Measurements from ENCODE around the gene PPP2R5C. TPM values are rescaled to one million over a fixed set of nuclear protein-coding genes. Genes with fewer than 3 reads are reported as not detected.

PPP2R5C gene
- total RNA-seq, 1 experiment from 2014 or later = 80.3 TPM

- H3K36me3 ChIP-seq (ENCODE audit: control insufficient read depth, insufficient read depth, low read length) = peaks cover 3% of the 10 kb centered on the region; the same call in 1 of the 2 replicates
- ChIA-PET CTCF (no interaction called here), POLR2A (no interaction called here)
- BruUV-seq (replicated peaks) = no TSS peak
- no peak overlapping the region for H3K4me3 ChIP-seq (ENCODE audit: low read depth in 2 of 2, low read length in 2 of 2)
- TF ChIP-seq TCF7L2 (IDR thresholded peaks at IDR 0.05; ENCODE audit: low read depth, low read length) (no peak), SIN3A (IDR thresholded peaks at IDR 0.05; ENCODE audit: borderline replicate concordance, insufficient read depth, low read depth, low read length) (no peak), CTCF (IDR thresholded peaks at IDR 0.05) (no peak), REST (IDR thresholded peaks at IDR 0.05; ENCODE audit: insufficient read depth in 1 of 2, low read depth in 2 of 2, low read length in 1 of 2) (no peak)
- no peaks in the 10 kb centered on the region for H3K9me3 ChIP-seq (ENCODE audit: control insufficient read depth, insufficient read depth, low read depth, low read length)
- H3K27ac ChIP-seq (ENCODE audit: low read length) = no peak overlapping the region
- ATAC-seq (no peak), DNase-seq (ENCODE audit: low read depth, low spot score) (no peak)
- no peaks in the 10 kb centered on the region for H3K27me3 ChIP-seq (ENCODE audit: control insufficient read depth, insufficient read depth, low read length)
- no peaks in the 10 kb centered on the region for H3K4me1 ChIP-seq (ENCODE audit: control insufficient read depth, insufficient read depth, low read length)
- intact Hi-C loops (cut with micrococcal nuclease; ENCODE audit: unreplicated experiment) = no loop called here
- in situ Hi-C loops (cut with HindIII; ENCODE audit: low pct_unique_long_range_greater_than_20kb, low sequenced_read_pairs) = no loop called here
Measured at GRCh38 chr14:101907619-101908018, 146.1 kb downstream of the PPP2R5C start.

- BruUV-seq (replicated peaks) = no TSS peak
- no peak for DNase-seq (ENCODE audit: low read depth, low spot score)
- POLR2A ChIA-PET = no interaction called here
- intact Hi-C loops (cut with micrococcal nuclease; ENCODE audit: unreplicated experiment) (no loop called here), in situ Hi-C loops (cut with HindIII; ENCODE audit: low pct_unique_long_range_greater_than_20kb, low sequenced_read_pairs) (no loop called here)
- no peak for ATAC-seq
- peaks cover 3% of the 10 kb centered on the region; the same call in 1 of the 2 replicates for H3K36me3 ChIP-seq (ENCODE audit: control insufficient read depth, insufficient read depth, low read length)
- no peaks in the 10 kb centered on the region for H3K9me3 ChIP-seq (ENCODE audit: control insufficient read depth, insufficient read depth, low read depth, low read length)
- CTCF ChIA-PET = no interaction called here
- no peak overlapping the region for H3K27ac ChIP-seq (ENCODE audit: low read length)
- TF ChIP-seq POLR2AphosphoS5 (IDR thresholded peaks at IDR 0.05; ENCODE audit: low read depth, low read length) (no peak), SIN3A (IDR thresholded peaks at IDR 0.05; ENCODE audit: borderline replicate concordance, insufficient read depth, low read depth, low read length) (no peak), TCF7L2 (IDR thresholded peaks at IDR 0.05; ENCODE audit: low read depth, low read length) (no peak), REST (IDR thresholded peaks at IDR 0.05; ENCODE audit: insufficient read depth in 1 of 2, low read depth in 2 of 2, low read length in 1 of 2) (no peak)
- no peak overlapping the region for H3K4me3 ChIP-seq (ENCODE audit: low read depth in 2 of 2, low read length in 2 of 2)
- no peaks in the 10 kb centered on the region for H3K27me3 ChIP-seq (ENCODE audit: control insufficient read depth, insufficient read depth, low read length)
- H3K4me1 ChIP-seq (ENCODE audit: control insufficient read depth, insufficient read depth, low read length) = no peaks in the 10 kb centered on the region
Measured at GRCh38 chr14:101908795-101909194, 147.3 kb downstream of the PPP2R5C start.
